GM12865 (cell line): Measurements from ENCODE around the gene SLC1A1.

ENCODE experiments used
- DNase-seq: peaks from one replicate; pipeline ENCODE4 v3.0.0; 2010; ENCODE audit warnings: low read depth
- H3K4me3 ChIP-seq: 2 replicates; pipeline ENCODE4 v1.5.1; 2011; ENCODE audit warnings: mild to moderate bottlenecking, low read depth, low read length, control low read depth
- TF ChIP-seq, protein P1 (sequence below): IDR thresholded peaks from 2 replicates; pipeline ENCODE4 v1.5.1; 2011; ENCODE audit warnings: low read length, control low read depth, low read depth, inconsistent platforms; ENCODE audit not compliant: insufficient read depth; ENCODE audit errors: missing control alignments

Gene SLC1A1

GRCh38 chr9:4591123-4591500, 100.8 kb downstream of the SLC1A1 start:
- TF ChIP-seq, protein P1, sequence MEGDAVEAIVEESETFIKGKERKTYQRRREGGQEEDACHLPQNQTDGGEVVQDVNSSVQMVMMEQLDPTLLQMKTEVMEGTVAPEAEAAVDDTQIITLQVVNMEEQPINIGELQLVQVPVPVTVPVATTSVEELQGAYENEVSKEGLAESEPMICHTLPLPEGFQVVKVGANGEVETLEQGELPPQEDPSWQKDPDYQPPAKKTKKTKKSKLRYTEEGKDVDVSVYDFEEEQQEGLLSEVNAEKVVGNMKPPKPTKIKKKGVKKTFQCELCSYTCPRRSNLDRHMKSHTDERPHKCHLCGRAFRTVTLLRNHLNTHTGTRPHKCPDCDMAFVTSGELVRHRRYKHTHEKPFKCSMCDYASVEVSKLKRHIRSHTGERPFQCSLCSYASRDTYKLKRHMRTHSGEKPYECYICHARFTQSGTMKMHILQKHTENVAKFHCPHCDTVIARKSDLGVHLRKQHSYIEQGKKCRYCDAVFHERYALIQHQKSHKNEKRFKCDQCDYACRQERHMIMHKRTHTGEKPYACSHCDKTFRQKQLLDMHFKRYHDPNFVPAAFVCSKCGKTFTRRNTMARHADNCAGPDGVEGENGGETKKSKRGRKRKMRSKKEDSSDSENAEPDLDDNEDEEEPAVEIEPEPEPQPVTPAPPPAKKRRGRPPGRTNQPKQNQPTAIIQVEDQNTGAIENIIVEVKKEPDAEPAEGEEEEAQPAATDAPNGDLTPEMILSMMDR: no peak
- H3K4me3 ChIP-seq: no peak overlapping the region
- no peak for DNase-seq

- TF ChIP-seq, protein P1: no peak
- no peak overlapping the region for H3K4me3 ChIP-seq
- no peak for DNase-seq
Observed at GRCh38 chr9:4592295-4592694, 102.0 kb downstream of the SLC1A1 start.

- H3K4me3 ChIP-seq: no peak overlapping the region
- no peak for DNase-seq
- TF ChIP-seq, protein P1: no peak
Observed at GRCh38 chr9:4592886-4593285, 102.6 kb downstream of the SLC1A1 start.

GRCh38 chr9:4594545-4594944, 104.3 kb downstream of the SLC1A1 start:
- no peak for DNase-seq
- TF ChIP-seq, protein P1: no peak

GRCh38 chr9:4594994-4595393, 104.7 kb downstream of the SLC1A1 start:
- DNase-seq: no peak
- no peak overlapping the region for H3K4me3 ChIP-seq

More at GRCh38 chr9:4594545-4594944, 104.3 kb downstream of the SLC1A1 start:
- H3K4me3 ChIP-seq: no peak overlapping the region

GRCh38 chr9:4596165-4596922, 106.1 kb downstream of the SLC1A1 start:
- peak; percentile 48 for DNase-seq
- TF ChIP-seq, protein P1: no peak
- H3K4me3 ChIP-seq: no peak overlapping the region

More at GRCh38 chr9:4594994-4595393, 104.7 kb downstream of the SLC1A1 start:
- TF ChIP-seq, protein P1: no peak

GRCh38 chr9:4600368-4600767, 110.1 kb downstream of the SLC1A1 start:
- no peak overlapping the region for H3K4me3 ChIP-seq
- TF ChIP-seq, protein P1: no peak
- peak; percentile 46 for DNase-seq
